Breast epithelium (tissue), 3 donors: ENCODE measurements around the gene MGST1.

ENCODE experiments used
- POLR2A ChIP-seq: fragments of 450-650 bp; IDR thresholded peaks from one replicate; pipeline ENCODE4 v1.6.1; 2016; ENCODE audit warnings: antibody characterized with exemption, mild to moderate bottlenecking, moderate library complexity
- TF ChIP-seq, protein P1 (sequence below), 3 donors: fragments of 450-650 bp; IDR thresholded peaks; one replicate each; pipeline ENCODE4 v1.5.1; 2016 to 2017; ENCODE audit warnings: antibody characterized with exemption in 3 of 3, mild to moderate bottlenecking in 3 of 3, moderate library complexity in 3 of 3

DNA sequence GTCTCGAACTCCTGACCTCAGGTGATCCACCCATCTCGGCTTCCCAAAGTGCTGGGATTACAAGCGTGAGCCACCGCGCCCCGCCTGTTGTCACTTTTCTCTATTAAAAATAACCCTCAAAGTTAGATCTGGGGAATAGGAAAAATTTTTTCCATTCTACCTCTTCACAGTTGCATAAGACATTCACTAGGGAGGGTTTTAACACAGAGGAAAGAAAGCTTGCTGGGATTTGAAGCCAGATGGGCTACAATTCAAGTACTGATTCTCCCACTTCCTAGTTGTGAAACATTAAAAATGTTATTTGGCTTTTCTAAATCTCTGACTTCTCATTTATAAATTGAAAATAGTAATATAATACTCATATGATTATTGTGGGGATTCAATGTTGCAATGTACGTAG lies 46.7 kb upstream of the MGST1 start:
- TF ChIP-seq, protein P1, sequence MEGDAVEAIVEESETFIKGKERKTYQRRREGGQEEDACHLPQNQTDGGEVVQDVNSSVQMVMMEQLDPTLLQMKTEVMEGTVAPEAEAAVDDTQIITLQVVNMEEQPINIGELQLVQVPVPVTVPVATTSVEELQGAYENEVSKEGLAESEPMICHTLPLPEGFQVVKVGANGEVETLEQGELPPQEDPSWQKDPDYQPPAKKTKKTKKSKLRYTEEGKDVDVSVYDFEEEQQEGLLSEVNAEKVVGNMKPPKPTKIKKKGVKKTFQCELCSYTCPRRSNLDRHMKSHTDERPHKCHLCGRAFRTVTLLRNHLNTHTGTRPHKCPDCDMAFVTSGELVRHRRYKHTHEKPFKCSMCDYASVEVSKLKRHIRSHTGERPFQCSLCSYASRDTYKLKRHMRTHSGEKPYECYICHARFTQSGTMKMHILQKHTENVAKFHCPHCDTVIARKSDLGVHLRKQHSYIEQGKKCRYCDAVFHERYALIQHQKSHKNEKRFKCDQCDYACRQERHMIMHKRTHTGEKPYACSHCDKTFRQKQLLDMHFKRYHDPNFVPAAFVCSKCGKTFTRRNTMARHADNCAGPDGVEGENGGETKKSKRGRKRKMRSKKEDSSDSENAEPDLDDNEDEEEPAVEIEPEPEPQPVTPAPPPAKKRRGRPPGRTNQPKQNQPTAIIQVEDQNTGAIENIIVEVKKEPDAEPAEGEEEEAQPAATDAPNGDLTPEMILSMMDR (IDR thresholded peaks at IDR 0.05): no peak
- no peak for TF ChIP-seq POLR2A
